Measurements from ENCODE around the gene SNAP91.

GRCh38 chr6:83578057-83578456 is 130.8 kb downstream of the SNAP91 start:
- TF ChIP-seq, protein P1, sequence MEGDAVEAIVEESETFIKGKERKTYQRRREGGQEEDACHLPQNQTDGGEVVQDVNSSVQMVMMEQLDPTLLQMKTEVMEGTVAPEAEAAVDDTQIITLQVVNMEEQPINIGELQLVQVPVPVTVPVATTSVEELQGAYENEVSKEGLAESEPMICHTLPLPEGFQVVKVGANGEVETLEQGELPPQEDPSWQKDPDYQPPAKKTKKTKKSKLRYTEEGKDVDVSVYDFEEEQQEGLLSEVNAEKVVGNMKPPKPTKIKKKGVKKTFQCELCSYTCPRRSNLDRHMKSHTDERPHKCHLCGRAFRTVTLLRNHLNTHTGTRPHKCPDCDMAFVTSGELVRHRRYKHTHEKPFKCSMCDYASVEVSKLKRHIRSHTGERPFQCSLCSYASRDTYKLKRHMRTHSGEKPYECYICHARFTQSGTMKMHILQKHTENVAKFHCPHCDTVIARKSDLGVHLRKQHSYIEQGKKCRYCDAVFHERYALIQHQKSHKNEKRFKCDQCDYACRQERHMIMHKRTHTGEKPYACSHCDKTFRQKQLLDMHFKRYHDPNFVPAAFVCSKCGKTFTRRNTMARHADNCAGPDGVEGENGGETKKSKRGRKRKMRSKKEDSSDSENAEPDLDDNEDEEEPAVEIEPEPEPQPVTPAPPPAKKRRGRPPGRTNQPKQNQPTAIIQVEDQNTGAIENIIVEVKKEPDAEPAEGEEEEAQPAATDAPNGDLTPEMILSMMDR (IDR thresholded peaks at IDR 0.05) = no peak
- no peak for TF ChIP-seq POLR2A (IDR thresholded peaks at IDR 0.05)
